SK-N-SH treated with all-trans-retinoic acid at 6 μM for 48 hours (cell line): ENCODE results near the gene HPCAL1.

ENCODE experiments used
- ATAC-seq: fragments of 200-7000 bp; cut with Tn5 transposase; 3 replicates; pipeline ENCODE4 v1.9.1; 2020; ENCODE audit warnings: mild to moderate bottlenecking, moderate library complexity
- ARNTL ChIP-seq: fragments of 450-650 bp; formaldehyde crosslinking; IDR thresholded peaks from 2 replicates; pipeline ENCODE4 v1.5.0; 2020; ENCODE audit warnings: low read depth, mild to moderate bottlenecking, moderate library complexity, borderline replicate concordance
- BACH2 ChIP-seq: fragments of 250-450 bp; sonication (Bioruptor Pico); IDR thresholded peaks from 2 replicates; pipeline ENCODE4 v1.9.0; 2021; ENCODE audit warnings: mild to moderate bottlenecking, borderline replicate concordance
- CSDC2 ChIP-seq: fragments of 250-450 bp; sonication (Bioruptor Pico); IDR thresholded peaks from 2 replicates; pipeline ENCODE4 v1.5.0; 2020; ENCODE audit warnings: mild to moderate bottlenecking, moderate library complexity
- ESRRG ChIP-seq: fragments of 250-450 bp; sonication (Bioruptor Pico); IDR thresholded peaks from 2 replicates; pipeline ENCODE4 v1.6.1; 2021; ENCODE audit warnings: mild to moderate bottlenecking
- GLIS3 ChIP-seq: fragments of 250-450 bp; sonication (Bioruptor Pico); IDR thresholded peaks from 2 replicates; pipeline ENCODE4 v1.5.0; 2020; ENCODE audit warnings: mild to moderate bottlenecking, moderate library complexity
- ISL1 ChIP-seq: fragments of 250-450 bp; sonication (Bioruptor Pico); IDR thresholded peaks from 2 replicates; pipeline ENCODE4 v2.1.2; 2022; ENCODE audit warnings: mild to moderate bottlenecking, moderate library complexity
- OSR1 ChIP-seq: fragments of 250-450 bp; sonication (Bioruptor Pico); IDR thresholded peaks from 2 replicates; pipeline ENCODE4 v1.8.0; 2022; ENCODE audit warnings: moderate library complexity, mild to moderate bottlenecking, inconsistent platforms
- PPARA ChIP-seq: fragments of 250-450 bp; sonication (Bioruptor Pico); IDR thresholded peaks from 2 replicates; pipeline ENCODE4 v1.5.0; 2020; ENCODE audit warnings: mild to moderate bottlenecking, borderline replicate concordance
- SNAI2 ChIP-seq: fragments of 250-450 bp; sonication (Bioruptor Pico); IDR thresholded peaks from 2 replicates; pipeline ENCODE4 v1.5.0; 2020; ENCODE audit warnings: mild to moderate bottlenecking, moderate library complexity
- TOX ChIP-seq: fragments of 250-450 bp; sonication (Bioruptor Pico); IDR thresholded peaks from 2 replicates; pipeline ENCODE4 v1.8.0; 2021; ENCODE audit warnings: mild to moderate bottlenecking, moderate library complexity, borderline replicate concordance
- ZC3H10 ChIP-seq: fragments of 250-450 bp; sonication (Bioruptor Pico); IDR thresholded peaks from 2 replicates; pipeline ENCODE4 v1.5.1; 2021; ENCODE audit warnings: mild to moderate bottlenecking, moderate library complexity
- ZFP3 ChIP-seq: fragments of 250-450 bp; sonication (Bioruptor Pico); IDR thresholded peaks from 2 replicates; pipeline ENCODE4 v1.5.0; 2020; ENCODE audit warnings: mild to moderate bottlenecking, moderate library complexity
- ZFP30 ChIP-seq: fragments of 450-650 bp; formaldehyde crosslinking; IDR thresholded peaks from 2 replicates; pipeline ENCODE4 v1.5.0; 2022; ENCODE audit warnings: mild to moderate bottlenecking, moderate library complexity
- ZNF565 ChIP-seq: fragments of 450-650 bp; formaldehyde crosslinking; conservative IDR thresholded peaks from 2 replicates; pipeline ENCODE4 v1.5.0; 2020; ENCODE audit warnings: low read depth, mild to moderate bottlenecking, moderate library complexity
- ZNF70 ChIP-seq: fragments of 450-650 bp; formaldehyde crosslinking; IDR thresholded peaks from 2 replicates; pipeline ENCODE4 v1.5.0; 2020; ENCODE audit warnings: mild to moderate bottlenecking, moderate library complexity
- ZNF8 ChIP-seq: fragments of 450-650 bp; formaldehyde crosslinking; IDR thresholded peaks from 2 replicates; pipeline ENCODE4 v1.5.0; 2020; ENCODE audit warnings: mild to moderate bottlenecking, moderate library complexity
- TF ChIP-seq, protein P1 (sequence below): fragments of 250-450 bp; sonication (Bioruptor Pico); IDR thresholded peaks from 2 replicates; pipeline ENCODE4 v1.5.1; 2021; ENCODE audit warnings: mild to moderate bottlenecking, moderate library complexity
- TF ChIP-seq, protein P2 (sequence below): fragments of 250-450 bp; sonication (Bioruptor Pico); IDR thresholded peaks from 2 replicates; pipeline ENCODE4 v1.8.0; 2021; ENCODE audit warnings: low read depth, mild to moderate bottlenecking, moderate library complexity, borderline replicate concordance
- TF ChIP-seq, protein P3 (sequence below): fragments of 250-450 bp; sonication (Bioruptor Pico); IDR thresholded peaks from 2 replicates; pipeline ENCODE4 v1.8.0; 2020; ENCODE audit warnings: mild to moderate bottlenecking, moderate library complexity, borderline replicate concordance
- TF ChIP-seq, protein P4 (sequence below): fragments of 250-450 bp; sonication (Bioruptor Pico); IDR thresholded peaks from 2 replicates; pipeline ENCODE4 v1.5.0; 2020; ENCODE audit warnings: mild to moderate bottlenecking, moderate library complexity
- TF ChIP-seq, protein P5 (sequence below): fragments of 250-450 bp; sonication (Bioruptor Pico); IDR thresholded peaks from 2 replicates; pipeline ENCODE4 v1.5.1; 2020; ENCODE audit warnings: low read depth, mild to moderate bottlenecking, moderate library complexity

HPCAL1 gene

DNA sequence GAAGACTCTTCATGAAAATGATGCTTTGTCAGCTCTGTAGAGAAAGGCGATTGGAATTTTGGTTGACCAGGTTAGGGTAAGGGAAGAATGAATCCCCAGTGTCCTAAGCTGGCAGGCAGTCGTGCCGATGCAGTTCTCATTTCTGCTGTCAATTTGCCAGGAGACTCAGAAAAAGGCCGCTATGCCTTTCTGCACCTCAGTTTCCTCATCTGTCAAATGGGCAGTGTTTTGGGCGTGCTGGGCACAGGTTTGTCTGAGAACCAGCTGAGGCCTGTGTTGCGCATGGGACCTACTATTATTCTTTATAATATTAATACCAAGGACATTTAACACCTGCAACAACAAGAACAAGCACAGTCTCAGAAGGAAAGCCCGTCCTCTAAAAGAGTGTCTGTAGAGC is 50.3 kb downstream of the HPCAL1 start:
- no peak for ATAC-seq
- TF ChIP-seq ARNTL (CRISPR knock-in tag) (no peak), GLIS3 (CRISPR knock-in tag) (no peak), ZC3H10 (CRISPR knock-in tag) (no peak), ISL1 (no peak), ZNF8 (CRISPR knock-in tag) (no peak), ZFP30 (CRISPR knock-in tag) (no peak), CSDC2 (no peak), ZNF565 (no peak), ZNF70 (CRISPR knock-in tag) (no peak), OSR1 (CRISPR knock-in tag) (no peak), PPARA (CRISPR knock-in tag) (no peak)
- TF ChIP-seq, protein P1, sequence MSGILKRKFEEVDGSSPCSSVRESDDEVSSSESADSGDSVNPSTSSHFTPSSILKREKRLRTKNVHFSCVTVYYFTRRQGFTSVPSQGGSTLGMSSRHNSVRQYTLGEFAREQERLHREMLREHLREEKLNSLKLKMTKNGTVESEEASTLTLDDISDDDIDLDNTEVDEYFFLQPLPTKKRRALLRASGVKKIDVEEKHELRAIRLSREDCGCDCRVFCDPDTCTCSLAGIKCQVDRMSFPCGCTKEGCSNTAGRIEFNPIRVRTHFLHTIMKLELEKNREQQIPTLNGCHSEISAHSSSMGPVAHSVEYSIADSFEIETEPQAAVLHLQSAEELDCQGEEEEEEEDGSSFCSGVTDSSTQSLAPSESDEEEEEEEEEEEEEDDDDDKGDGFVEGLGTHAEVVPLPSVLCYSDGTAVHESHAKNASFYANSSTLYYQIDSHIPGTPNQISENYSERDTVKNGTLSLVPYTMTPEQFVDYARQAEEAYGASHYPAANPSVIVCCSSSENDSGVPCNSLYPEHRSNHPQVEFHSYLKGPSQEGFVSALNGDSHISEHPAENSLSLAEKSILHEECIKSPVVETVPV (CRISPR knock-in tag), result no peak
- TF ChIP-seq, protein P2, sequence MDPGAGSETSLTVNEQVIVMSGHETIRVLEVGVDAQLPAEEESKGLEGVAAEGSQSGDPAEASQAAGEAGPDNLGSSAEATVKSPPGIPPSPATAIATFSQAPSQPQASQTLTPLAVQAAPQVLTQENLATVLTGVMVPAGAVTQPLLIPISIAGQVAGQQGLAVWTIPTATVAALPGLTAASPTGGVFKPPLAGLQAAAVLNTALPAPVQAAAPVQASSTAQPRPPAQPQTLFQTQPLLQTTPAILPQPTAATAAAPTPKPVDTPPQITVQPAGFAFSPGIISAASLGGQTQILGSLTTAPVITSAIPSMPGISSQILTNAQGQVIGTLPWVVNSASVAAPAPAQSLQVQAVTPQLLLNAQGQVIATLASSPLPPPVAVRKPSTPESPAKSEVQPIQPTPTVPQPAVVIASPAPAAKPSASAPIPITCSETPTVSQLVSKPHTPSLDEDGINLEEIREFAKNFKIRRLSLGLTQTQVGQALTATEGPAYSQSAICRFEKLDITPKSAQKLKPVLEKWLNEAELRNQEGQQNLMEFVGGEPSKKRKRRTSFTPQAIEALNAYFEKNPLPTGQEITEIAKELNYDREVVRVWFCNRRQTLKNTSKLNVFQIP (CRISPR knock-in tag), result no peak
- TF ChIP-seq, protein P3, sequence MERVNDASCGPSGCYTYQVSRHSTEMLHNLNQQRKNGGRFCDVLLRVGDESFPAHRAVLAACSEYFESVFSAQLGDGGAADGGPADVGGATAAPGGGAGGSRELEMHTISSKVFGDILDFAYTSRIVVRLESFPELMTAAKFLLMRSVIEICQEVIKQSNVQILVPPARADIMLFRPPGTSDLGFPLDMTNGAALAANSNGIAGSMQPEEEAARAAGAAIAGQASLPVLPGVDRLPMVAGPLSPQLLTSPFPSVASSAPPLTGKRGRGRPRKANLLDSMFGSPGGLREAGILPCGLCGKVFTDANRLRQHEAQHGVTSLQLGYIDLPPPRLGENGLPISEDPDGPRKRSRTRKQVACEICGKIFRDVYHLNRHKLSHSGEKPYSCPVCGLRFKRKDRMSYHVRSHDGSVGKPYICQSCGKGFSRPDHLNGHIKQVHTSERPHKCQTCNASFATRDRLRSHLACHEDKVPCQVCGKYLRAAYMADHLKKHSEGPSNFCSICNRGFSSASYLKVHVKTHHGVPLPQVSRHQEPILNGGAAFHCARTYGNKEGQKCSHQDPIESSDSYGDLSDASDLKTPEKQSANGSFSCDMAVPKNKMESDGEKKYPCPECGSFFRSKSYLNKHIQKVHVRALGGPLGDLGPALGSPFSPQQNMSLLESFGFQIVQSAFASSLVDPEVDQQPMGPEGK, result no peak
- TF ChIP-seq, protein P4, sequence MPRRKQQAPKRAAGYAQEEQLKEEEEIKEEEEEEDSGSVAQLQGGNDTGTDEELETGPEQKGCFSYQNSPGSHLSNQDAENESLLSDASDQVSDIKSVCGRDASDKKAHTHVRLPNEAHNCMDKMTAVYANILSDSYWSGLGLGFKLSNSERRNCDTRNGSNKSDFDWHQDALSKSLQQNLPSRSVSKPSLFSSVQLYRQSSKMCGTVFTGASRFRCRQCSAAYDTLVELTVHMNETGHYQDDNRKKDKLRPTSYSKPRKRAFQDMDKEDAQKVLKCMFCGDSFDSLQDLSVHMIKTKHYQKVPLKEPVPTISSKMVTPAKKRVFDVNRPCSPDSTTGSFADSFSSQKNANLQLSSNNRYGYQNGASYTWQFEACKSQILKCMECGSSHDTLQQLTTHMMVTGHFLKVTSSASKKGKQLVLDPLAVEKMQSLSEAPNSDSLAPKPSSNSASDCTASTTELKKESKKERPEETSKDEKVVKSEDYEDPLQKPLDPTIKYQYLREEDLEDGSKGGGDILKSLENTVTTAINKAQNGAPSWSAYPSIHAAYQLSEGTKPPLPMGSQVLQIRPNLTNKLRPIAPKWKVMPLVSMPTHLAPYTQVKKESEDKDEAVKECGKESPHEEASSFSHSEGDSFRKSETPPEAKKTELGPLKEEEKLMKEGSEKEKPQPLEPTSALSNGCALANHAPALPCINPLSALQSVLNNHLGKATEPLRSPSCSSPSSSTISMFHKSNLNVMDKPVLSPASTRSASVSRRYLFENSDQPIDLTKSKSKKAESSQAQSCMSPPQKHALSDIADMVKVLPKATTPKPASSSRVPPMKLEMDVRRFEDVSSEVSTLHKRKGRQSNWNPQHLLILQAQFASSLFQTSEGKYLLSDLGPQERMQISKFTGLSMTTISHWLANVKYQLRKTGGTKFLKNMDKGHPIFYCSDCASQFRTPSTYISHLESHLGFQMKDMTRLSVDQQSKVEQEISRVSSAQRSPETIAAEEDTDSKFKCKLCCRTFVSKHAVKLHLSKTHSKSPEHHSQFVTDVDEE (CRISPR knock-in tag), result no peak

DNA sequence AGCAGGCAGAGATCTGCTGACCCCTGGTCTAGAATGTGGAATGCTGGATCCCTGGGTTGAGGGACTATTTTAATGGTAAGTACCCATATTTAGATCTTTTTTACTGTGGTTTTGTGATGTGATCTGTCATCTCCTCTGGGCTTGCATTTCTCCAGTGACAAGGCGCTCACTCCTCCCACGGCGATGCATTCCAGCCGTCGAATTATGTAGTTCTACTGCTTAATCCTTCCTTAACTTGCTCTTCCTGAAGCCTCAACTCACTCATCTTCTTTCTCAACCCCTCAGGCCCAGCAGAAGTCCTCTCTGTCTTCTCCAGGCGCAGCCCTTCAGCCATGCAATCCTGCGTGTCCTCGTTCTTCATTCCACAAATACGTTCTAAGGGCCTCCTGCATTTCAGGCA is 51.2 kb downstream of the HPCAL1 start:
- no peak for ATAC-seq
- TF ChIP-seq CSDC2 (no peak), TOX (CRISPR knock-in tag) (no peak), ARNTL (CRISPR knock-in tag) (no peak), BACH2 (CRISPR knock-in tag) (no peak), ZC3H10 (CRISPR knock-in tag) (no peak), GLIS3 (CRISPR knock-in tag) (no peak), ZNF565 (no peak), ZFP3 (CRISPR knock-in tag) (no peak), PPARA (CRISPR knock-in tag) (no peak), ESRRG (CRISPR knock-in tag) (no peak), SNAI2 (CRISPR knock-in tag) (no peak)
- TF ChIP-seq, protein P5, sequence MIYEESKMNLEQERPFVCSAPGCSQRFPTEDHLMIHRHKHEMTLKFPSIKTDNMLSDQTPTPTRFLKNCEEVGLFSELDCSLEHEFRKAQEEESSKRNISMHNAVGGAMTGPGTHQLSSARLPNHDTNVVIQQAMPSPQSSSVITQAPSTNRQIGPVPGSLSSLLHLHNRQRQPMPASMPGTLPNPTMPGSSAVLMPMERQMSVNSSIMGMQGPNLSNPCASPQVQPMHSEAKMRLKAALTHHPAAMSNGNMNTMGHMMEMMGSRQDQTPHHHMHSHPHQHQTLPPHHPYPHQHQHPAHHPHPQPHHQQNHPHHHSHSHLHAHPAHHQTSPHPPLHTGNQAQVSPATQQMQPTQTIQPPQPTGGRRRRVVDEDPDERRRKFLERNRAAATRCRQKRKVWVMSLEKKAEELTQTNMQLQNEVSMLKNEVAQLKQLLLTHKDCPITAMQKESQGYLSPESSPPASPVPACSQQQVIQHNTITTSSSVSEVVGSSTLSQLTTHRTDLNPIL (CRISPR knock-in tag), result no peak
- TF ChIP-seq, protein P3, result no peak
- TF ChIP-seq, protein P1 (CRISPR knock-in tag), result no peak
